Measurements from ENCODE around the gene OTOGL.

DNA sequence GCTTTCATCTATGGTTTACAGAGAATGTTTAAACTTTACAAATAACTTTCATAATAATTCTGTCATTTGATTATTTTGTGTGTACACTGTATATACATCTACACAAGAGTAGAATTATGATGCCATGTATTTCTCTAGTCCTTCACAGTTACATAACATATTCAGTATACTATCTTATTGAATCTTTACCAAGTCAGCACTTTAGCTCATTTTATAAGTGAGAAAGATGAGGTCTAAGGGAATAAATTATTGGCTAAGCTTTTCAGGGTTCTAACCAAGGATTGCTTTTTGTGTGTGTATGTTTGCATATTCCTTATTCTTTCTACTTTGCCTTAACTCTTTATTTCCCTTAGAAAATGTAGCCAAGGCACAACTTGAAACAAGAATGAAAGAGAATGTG is 260.4 kb downstream of the OTOGL start:
- TF ChIP-seq CTCF (IDR thresholded peaks at IDR 0.05; ENCODE audit: low read depth, low read length) (no peak), POLR2A (IDR thresholded peaks at IDR 0.05; ENCODE audit: extremely low read depth, insufficient read length) (no peak), MYC (IDR thresholded peaks at IDR 0.05; ENCODE audit: low read depth, low read length) (no peak)
